ENCODE measurements around the gene CLSTN2.

CLSTN2 gene

GRCh38 chr3:140523600-140523999 lies 588.6 kb downstream of the CLSTN2 start:
- no peak for DNase-seq (ENCODE audit: low read depth)
- H3K4me3 ChIP-seq (ENCODE audit: control insufficient read depth, low read depth, low read length), result no peak overlapping the region
- no peak for TF ChIP-seq CTCF (IDR thresholded peaks at IDR 0.05; ENCODE audit: control insufficient read depth, insufficient read depth, low read depth, low read length, missing control alignments)

- H3K4me3 ChIP-seq (ENCODE audit: control insufficient read depth, low read depth, low read length), result no peak overlapping the region
- TF ChIP-seq CTCF (IDR thresholded peaks at IDR 0.05; ENCODE audit: control insufficient read depth, insufficient read depth, low read depth, low read length, missing control alignments), result no peak
- DNase-seq (ENCODE audit: low read depth), result no peak
Measured at GRCh38 chr3:140527156-140527555, 592.2 kb downstream of the CLSTN2 start.

- no peak for TF ChIP-seq CTCF (IDR thresholded peaks at IDR 0.05; ENCODE audit: control insufficient read depth, insufficient read depth, low read depth, low read length, missing control alignments)
- no peak overlapping the region for H3K4me3 ChIP-seq (ENCODE audit: control insufficient read depth, low read depth, low read length)
- DNase-seq (ENCODE audit: low read depth), result peak; percentile 11
Measured at GRCh38 chr3:140529096-140529495, 594.1 kb downstream of the CLSTN2 start.

- H3K4me3 ChIP-seq (ENCODE audit: control insufficient read depth, low read depth, low read length), result no peak overlapping the region
- no peak for TF ChIP-seq CTCF (IDR thresholded peaks at IDR 0.05; ENCODE audit: control insufficient read depth, insufficient read depth, low read depth, low read length, missing control alignments)
Measured at GRCh38 chr3:140529558-140529957, 594.6 kb downstream of the CLSTN2 start.

GRCh38 chr3:140530131-140530530 lies 595.1 kb downstream of the CLSTN2 start:
- TF ChIP-seq CTCF (IDR thresholded peaks at IDR 0.05; ENCODE audit: control insufficient read depth, insufficient read depth, low read depth, low read length, missing control alignments), result no peak
- no peak for DNase-seq (ENCODE audit: low read depth)
- no peak overlapping the region for H3K4me3 ChIP-seq (ENCODE audit: control insufficient read depth, low read depth, low read length)

More at GRCh38 chr3:140529558-140529957, 594.6 kb downstream of the CLSTN2 start:
- no peak for DNase-seq (ENCODE audit: low read depth)

- TF ChIP-seq CTCF (IDR thresholded peaks at IDR 0.05; ENCODE audit: control insufficient read depth, insufficient read depth, low read depth, low read length, missing control alignments), result no peak
- no peak overlapping the region for H3K4me3 ChIP-seq (ENCODE audit: control insufficient read depth, low read depth, low read length)
- DNase-seq (ENCODE audit: low read depth), result no peak
Measured at GRCh38 chr3:140530603-140531002, 595.6 kb downstream of the CLSTN2 start.

GRCh38 chr3:140532793-140533330 lies 597.9 kb downstream of the CLSTN2 start:
- H3K4me3 ChIP-seq (ENCODE audit: control insufficient read depth, low read depth, low read length), result no peak overlapping the region
- no peak for DNase-seq (ENCODE audit: low read depth)
- TF ChIP-seq CTCF (IDR thresholded peaks at IDR 0.05; ENCODE audit: control insufficient read depth, insufficient read depth, low read depth, low read length, missing control alignments), result no peak

Data from AG09309 (cell line).